ENCODE data around the gene PDPN.

GRCh38 chr1:13543451-13544220 lies 40.0 kb upstream of the PDPN start:
- TF ChIP-seq EP300 (IDR thresholded peaks at IDR 0.05) (no peak), CTCF (IDR thresholded peaks at IDR 0.05) (peak in 1 of 3 donors; percentile 38), POLR2A (IDR thresholded peaks at IDR 0.05) (no peak)
